Left lung (tissue), 10 donors: Measurements from ENCODE around the gene INTS2. TPM values are rescaled to one million over a fixed set of nuclear protein-coding genes. Genes with fewer than 3 reads are reported as not detected.
"Not testable (repeated sequence)": the region's sequence is repeated elsewhere in the genome, so short reads cannot be mapped to it uniquely, and the experiment has no call there.

ENCODE experiments used
- ATAC-seq: fragments of 200-7000 bp; cut with Tn5 transposase; one replicate; pipeline ENCODE4 v1.9.1; 2020; ENCODE audit warnings: moderate library complexity
- DNase-seq, 4 donors: peaks; one replicate each; pipeline ENCODE4 v3.0.0-alpha.2; 2013 to 2020
- H3K27ac ChIP-seq, 2 donors: fragments of 200-600 bp; sonication (generic) in 1 of 2; one replicate each; pipeline versions ENCODE4 v1.5.0 to v1.8.0; 2020 to 2021
- H3K27me3 ChIP-seq, 2 donors: fragments of 200-600 bp; sonication (generic) in 1 of 2; one replicate each; pipeline versions ENCODE4 v1.5.0 to v1.8.0; 2020 to 2021
- H3K36me3 ChIP-seq, 2 donors: fragments of 200-600 bp; sonication (generic) in 1 of 2; one replicate each; pipeline versions ENCODE4 v1.5.0 to v1.8.0; 2020 to 2021
- H3K4me1 ChIP-seq, 2 donors: fragments of 200-600 bp; one replicate each; pipeline ENCODE4 v1.8.0; 2021
- H3K4me3 ChIP-seq, 2 donors: fragments of 200-600 bp; sonication (generic) in 1 of 2; one replicate each; pipeline versions ENCODE4 v1.5.0 to v1.8.0; 2020 to 2021; ENCODE audit warnings: mild to moderate bottlenecking in 1 of 2
- H3K9me3 ChIP-seq, 2 donors: fragments of 200-600 bp; sonication (generic) in 1 of 2; one replicate each; pipeline versions ENCODE4 v1.5.0 to v1.8.0; 2020 to 2021
- intact Hi-C, 2 donors: fragments of 100-400 bp; cut with DNase I; formaldehyde crosslinking; loops; one replicate each; pipeline versions ENCODE4 v1.11.2 to v1.14.2; 2022
- polyA plus RNA-seq, 6 donors: library from polyadenylated mRNA; unstranded; fragments of 120-200 nt; gene quantifications; one replicate each; pipeline ENCODE4 v1.2.1, GENCODE V29; 2013; ENCODE audit not compliant: insufficient read length in 6 of 6
- total RNA-seq, 2 donors: library from RNA; stranded (reverse); fragmentation: NEBNext Ultra II Directional; extraction: Animal tissue kit (Norgen Biotek cat#: 25700); gene quantifications; one replicate each; pipeline ENCODE4 v1.2.1, GENCODE V29; 2021
- TF ChIP-seq, protein P1 (sequence below), 2 donors: fragments of 200-600 bp; sonication (generic) in 1 of 2; IDR thresholded peaks; one replicate each; pipeline versions ENCODE4 v1.5.0 to v1.8.0; 2021; ENCODE audit warnings: antibody characterized with exemption in 2 of 2
- donor health status: DM: no; HTN: yes; CAD: no.
- donor health status: DM: no; HTN: no; CAD: no.

The INTS2 gene
- total and polyA plus RNA-seq, 8 donors: 11.3 to 14.8 (median 12.5) TPM

DNA sequence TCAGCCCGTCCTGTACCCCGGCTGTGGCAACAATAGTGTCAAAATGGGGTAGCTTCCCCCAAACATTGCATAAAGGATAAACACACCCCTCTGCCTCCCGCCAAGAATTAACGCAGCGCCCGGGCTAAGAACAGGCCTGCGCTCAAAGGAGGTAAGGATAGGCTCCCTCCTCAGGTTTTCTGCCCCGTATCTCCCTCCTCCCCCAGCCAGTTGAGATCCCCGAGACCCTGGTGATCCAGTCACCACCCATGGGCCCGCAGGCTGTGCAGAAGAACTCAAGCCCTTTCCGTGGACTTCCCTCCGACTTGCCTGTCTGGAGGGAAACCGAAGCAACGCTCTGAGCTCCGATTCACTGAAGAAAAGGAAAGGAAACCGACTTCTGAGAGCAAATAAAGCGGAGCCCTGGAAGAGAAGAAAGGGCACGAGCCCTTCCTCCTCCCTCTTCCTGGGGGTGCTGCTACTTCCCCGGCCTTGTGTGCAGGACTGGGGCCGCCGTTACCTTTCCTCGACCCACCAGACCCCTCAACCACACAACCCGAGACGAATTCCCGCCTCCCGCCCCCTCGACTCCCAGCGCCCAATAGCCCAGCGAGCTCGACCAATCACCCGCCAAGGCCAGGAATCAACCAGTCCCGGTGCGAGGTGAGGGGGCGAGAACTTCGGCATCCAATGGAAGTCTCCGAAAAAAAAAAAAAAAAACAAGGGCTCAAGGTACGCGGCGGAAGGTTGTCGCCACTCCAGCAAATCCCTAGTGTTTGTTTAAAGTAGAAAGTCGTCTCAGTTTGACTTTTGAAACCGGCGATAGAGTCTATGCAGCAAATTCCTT is 64.6 kb downstream of the INTS2 start, which contains the start of gene BRIP1:
TSS of gene BRIP1 (minus strand) at position 554 of the 826 bp plus-strand sequence. CDS start 1,989 bp downstream, outside the sequence.
- Histone ChIP-seq H3K36me3 (peaks cover 0 to 16% of the 10 kb centered on the region in 2 donors), H3K27me3 (no peaks in the 10 kb centered on the region), H3K4me1 (peaks cover 3 to 10% of the 10 kb centered on the region in 2 donors), H3K4me3 (peak within 1 kb of the TSS; percentile 66), H3K27ac (peak within 1 kb of the TSS; percentile 81 to 86), H3K9me3 (no peaks in the 10 kb centered on the region)
- intact Hi-C loops: no loop called here
- TF ChIP-seq, protein P1, sequence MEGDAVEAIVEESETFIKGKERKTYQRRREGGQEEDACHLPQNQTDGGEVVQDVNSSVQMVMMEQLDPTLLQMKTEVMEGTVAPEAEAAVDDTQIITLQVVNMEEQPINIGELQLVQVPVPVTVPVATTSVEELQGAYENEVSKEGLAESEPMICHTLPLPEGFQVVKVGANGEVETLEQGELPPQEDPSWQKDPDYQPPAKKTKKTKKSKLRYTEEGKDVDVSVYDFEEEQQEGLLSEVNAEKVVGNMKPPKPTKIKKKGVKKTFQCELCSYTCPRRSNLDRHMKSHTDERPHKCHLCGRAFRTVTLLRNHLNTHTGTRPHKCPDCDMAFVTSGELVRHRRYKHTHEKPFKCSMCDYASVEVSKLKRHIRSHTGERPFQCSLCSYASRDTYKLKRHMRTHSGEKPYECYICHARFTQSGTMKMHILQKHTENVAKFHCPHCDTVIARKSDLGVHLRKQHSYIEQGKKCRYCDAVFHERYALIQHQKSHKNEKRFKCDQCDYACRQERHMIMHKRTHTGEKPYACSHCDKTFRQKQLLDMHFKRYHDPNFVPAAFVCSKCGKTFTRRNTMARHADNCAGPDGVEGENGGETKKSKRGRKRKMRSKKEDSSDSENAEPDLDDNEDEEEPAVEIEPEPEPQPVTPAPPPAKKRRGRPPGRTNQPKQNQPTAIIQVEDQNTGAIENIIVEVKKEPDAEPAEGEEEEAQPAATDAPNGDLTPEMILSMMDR (IDR thresholded peaks at IDR 0.05): no peak
- DNase-seq: peak; percentile 92 to 97 (median 94)
- peak; percentile 99 for ATAC-seq

DNA sequence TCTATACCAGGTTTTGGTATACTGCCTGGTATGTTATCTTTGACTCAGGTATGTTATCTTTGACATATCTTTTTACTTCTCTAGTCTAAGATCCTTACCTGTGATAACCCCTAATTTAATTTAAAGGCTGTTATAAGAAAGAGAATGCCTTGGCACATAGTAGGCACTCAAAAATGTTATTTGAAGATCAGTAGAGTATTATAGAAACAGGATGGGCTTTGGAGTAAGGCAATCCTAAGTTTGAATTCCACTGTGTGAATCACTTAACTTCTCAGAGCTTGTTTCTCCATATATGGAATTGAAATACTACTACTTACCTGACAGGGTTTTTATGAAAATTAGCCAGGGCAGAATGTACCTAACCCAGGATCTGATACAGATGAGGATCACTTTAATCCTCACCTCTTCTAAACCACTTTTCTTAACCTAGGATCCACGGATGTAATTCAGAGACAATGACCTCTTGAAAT is 65.6 kb downstream of the INTS2 start:
- H3K9me3 ChIP-seq: no peaks in the 10 kb centered on the region
- TF ChIP-seq, protein P1 (IDR thresholded peaks at IDR 0.05): no peak
- intact Hi-C loops: no loop called here
- ATAC-seq (no peak), DNase-seq (no peak)
- no peak overlapping the region for H3K27ac ChIP-seq
- H3K36me3 ChIP-seq: peaks cover 0 to 9% of the 10 kb centered on the region in 2 donors
- no peaks in the 10 kb centered on the region for H3K27me3 ChIP-seq
- H3K4me1 ChIP-seq: peaks cover 3 to 10% of the 10 kb centered on the region in 2 donors
- H3K4me3 ChIP-seq: peak overlapping the region in 1 of 2 donors; percentile 66

DNA sequence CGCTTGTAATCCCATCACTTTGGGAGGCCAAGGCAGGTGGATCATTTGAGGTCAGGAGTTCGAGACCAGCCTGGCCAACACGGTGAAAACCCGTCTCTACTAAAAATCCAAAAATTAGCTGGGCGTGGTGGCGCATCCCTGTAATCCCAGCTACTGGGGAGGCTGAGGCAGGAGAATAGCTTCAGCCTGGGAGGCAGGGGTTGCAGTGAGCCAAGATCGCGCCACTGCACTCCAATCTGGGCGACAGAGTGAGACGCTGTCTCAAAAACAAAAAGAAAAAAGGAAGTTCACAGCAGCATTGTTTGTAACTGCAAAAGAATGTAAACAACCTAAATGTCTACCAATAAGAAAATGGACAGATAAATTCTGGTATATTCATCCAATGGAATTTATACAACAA is 67.4 kb downstream of the INTS2 start:
- H3K36me3 ChIP-seq, DNase-seq, intact Hi-C loops, ATAC-seq, H3K4me3 ChIP-seq, H3K27me3 ChIP-seq, H3K4me1 ChIP-seq, H3K27ac ChIP-seq, H3K9me3 ChIP-seq: not testable (repeated sequence)

DNA sequence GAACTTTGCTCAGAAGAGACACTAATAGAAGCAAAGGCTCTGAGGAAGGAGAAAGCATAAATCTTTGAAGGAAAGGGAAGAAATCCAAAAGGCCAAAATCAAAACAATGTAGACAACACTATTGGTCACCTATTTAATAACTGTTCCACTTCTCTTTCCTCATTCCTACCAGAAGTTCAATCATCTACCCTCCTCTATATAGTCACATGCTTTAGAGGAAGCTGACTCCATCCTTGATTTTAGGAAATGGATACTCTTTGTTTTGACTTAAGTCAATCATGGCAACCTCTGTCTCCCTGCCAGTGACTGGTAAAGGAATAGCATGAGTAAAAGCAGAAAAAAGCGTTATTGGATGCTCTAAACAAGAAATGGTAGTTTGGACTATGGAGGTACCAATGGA is 71.7 kb downstream of the INTS2 start:
- no peaks in the 10 kb centered on the region for H3K36me3 ChIP-seq
- intact Hi-C loops: no loop called here
- ATAC-seq (no peak), DNase-seq (no peak)
- H3K9me3 ChIP-seq: no peaks in the 10 kb centered on the region
- TF ChIP-seq, protein P1 (IDR thresholded peaks at IDR 0.05): no peak
- H3K4me1 ChIP-seq: no peaks in the 10 kb centered on the region
- H3K4me3 ChIP-seq: no peak overlapping the region
- H3K27ac ChIP-seq: no peak overlapping the region
- H3K27me3 ChIP-seq: no peaks in the 10 kb centered on the region

DNA sequence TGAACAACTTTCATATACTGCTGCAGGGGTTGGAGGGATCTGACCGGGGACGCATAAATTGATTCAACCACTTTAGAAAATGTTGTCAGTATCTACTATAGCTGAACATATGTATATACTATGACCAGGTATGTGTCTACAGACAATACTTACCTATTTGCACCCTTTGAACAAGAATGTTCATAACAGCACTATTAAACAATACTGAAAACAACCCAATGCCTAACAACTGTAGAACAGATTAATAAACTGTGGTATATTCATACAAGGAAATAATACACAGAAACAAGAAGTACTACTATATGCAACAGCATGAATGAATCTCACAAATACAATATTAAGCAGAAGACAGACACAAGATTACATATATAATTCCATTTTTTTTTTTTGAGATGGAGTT is 74.9 kb downstream of the INTS2 start:
- Histone ChIP-seq H3K27ac (no peak overlapping the region), H3K36me3 (no peaks in the 10 kb centered on the region), H3K9me3 (no peaks in the 10 kb centered on the region), H3K4me1 (no peaks in the 10 kb centered on the region), H3K27me3 (no peaks in the 10 kb centered on the region), H3K4me3 (no peak overlapping the region)
- DNase-seq (no peak), ATAC-seq (no peak)
- intact Hi-C loops: no loop called here
- TF ChIP-seq, protein P1 (IDR thresholded peaks at IDR 0.05): no peak
